Panc1 (cell line): Measurements from ENCODE around the gene NCAM2. TPM values are rescaled to one million over a fixed set of nuclear protein-coding genes. Genes with fewer than 3 reads are reported as not detected.

Source experiments
- ATAC-seq: fragments of 200-7000 bp; cut with Tn5 transposase; 2 replicates; pipeline ENCODE4 v1.9.1; 2020; ENCODE audit warnings: mild to moderate bottlenecking, moderate library complexity
- BruUV-seq: library from RNA; stranded (reverse); fragments of 400-500 nt; replicated peaks from 2 replicates; lab custom pipeline; 2021; lab: Mats Ljungman, UMichigan
- CTCF ChIA-PET: fragments of 300-600 bp; sonication (Branson Sonifier 250); formaldehyde crosslinking; loops from one replicate; lab custom pipeline; 2022; ENCODE audit warnings: antibody characterized with exemption; lab: Charles Lee
- POLR2A ChIA-PET: fragments of 300-600 bp; sonication (Branson Sonifier 250); formaldehyde crosslinking; loops from one replicate; lab custom pipeline; 2022; ENCODE audit warnings: antibody characterized with exemption; lab: Charles Lee
- DNase-seq: peaks from one replicate; pipeline ENCODE4 v3.0.0-alpha.2; 2010; ENCODE audit warnings: low read depth, low spot score
- H3K27ac ChIP-seq: 2 replicates; pipeline ENCODE4 v1.5.1; 2011; ENCODE audit warnings: mild to moderate bottlenecking, low read length, inconsistent platforms
- H3K27me3 ChIP-seq: fragments of 200-500 bp; sonication (Bioruptor generic); 2 replicates; pipeline ENCODE4 v1.6.0; 2014; ENCODE audit warnings: low read length, inconsistent platforms; ENCODE audit not compliant: control insufficient read depth, insufficient read depth
- H3K36me3 ChIP-seq: fragments of 200-500 bp; sonication (Bioruptor generic); 2 replicates; pipeline ENCODE4 v1.5.1; 2014; ENCODE audit warnings: inconsistent platforms, mild to moderate bottlenecking, low read length, moderate library complexity; ENCODE audit not compliant: control insufficient read depth, insufficient read depth
- H3K4me1 ChIP-seq: 2 replicates; pipeline ENCODE4 v1.5.1; 2011; ENCODE audit warnings: inconsistent platforms, mild to moderate bottlenecking, low read length, moderate library complexity; ENCODE audit not compliant: control insufficient read depth, insufficient read depth
- H3K4me3 ChIP-seq, 2 experiments: 2 replicates each; pipeline ENCODE4 v1.5.1; 2011 to 2012; ENCODE audit warnings: low read depth in 2 of 2, low read length in 2 of 2, mild to moderate bottlenecking in 2 of 2, inconsistent platforms in 1 of 2, moderate library complexity in 1 of 2
- H3K9me3 ChIP-seq: fragments of 200-500 bp; sonication (Bioruptor generic); 2 replicates; pipeline ENCODE4 v1.5.1; 2014; ENCODE audit warnings: low read depth, mild to moderate bottlenecking, inconsistent platforms, low read length, moderate library complexity; ENCODE audit not compliant: control insufficient read depth, insufficient read depth
- POLR2AphosphoS5 ChIP-seq: IDR thresholded peaks from 2 replicates; pipeline ENCODE4 v1.6.1; 2012; ENCODE audit warnings: mild to moderate bottlenecking, low read depth, low read length, moderate library complexity
- SIN3A ChIP-seq: IDR thresholded peaks from 2 replicates; pipeline ENCODE4 v1.6.1; 2012; ENCODE audit warnings: low read depth, mild to moderate bottlenecking, low read length, moderate library complexity, borderline replicate concordance; ENCODE audit not compliant: insufficient read depth
- TCF7L2 ChIP-seq: IDR thresholded peaks from 2 replicates; pipeline ENCODE4 v1.6.1; 2011; ENCODE audit warnings: mild to moderate bottlenecking, low read depth, low read length, inconsistent platforms
- in situ Hi-C: cut with HindIII; loops from 2 replicates; pipeline ENCODE4 v1.10.0; 2016; ENCODE audit warnings: low sequenced_read_pairs, low pct_unique_long_range_greater_than_20kb
- intact Hi-C: fragments of 100-400 bp; cut with micrococcal nuclease; formaldehyde crosslinking; loops from one replicate; pipeline ENCODE4 v1.10.0; 2022; ENCODE audit not compliant: unreplicated experiment
- total RNA-seq: library from RNA; stranded (reverse); gene quantifications from one replicate; pipeline ENCODE4 v1.2.1, GENCODE V29; 2021; ENCODE audit not compliant: unreplicated experiment
- TF ChIP-seq, protein P1 (sequence below), 2 experiments: IDR thresholded peaks; 2 replicates each; pipeline ENCODE4 v1.6.1; 2011 to 2012; ENCODE audit warnings: low read depth in 2 of 2, control low read depth in 1 of 2, low read length in 1 of 2, mild to moderate bottlenecking in 1 of 2, moderate library complexity in 1 of 2; ENCODE audit not compliant: insufficient read depth in 1 of 2
- TF ChIP-seq, protein P2 (sequence below): fragments of 450-650 bp; IDR thresholded peaks from 2 replicates; pipeline ENCODE4 v1.5.1; 2017; ENCODE audit warnings: mild to moderate bottlenecking

Gene NCAM2
- total RNA-seq, 1 experiment from 2014 or later, result 2.2 TPM

DNA sequence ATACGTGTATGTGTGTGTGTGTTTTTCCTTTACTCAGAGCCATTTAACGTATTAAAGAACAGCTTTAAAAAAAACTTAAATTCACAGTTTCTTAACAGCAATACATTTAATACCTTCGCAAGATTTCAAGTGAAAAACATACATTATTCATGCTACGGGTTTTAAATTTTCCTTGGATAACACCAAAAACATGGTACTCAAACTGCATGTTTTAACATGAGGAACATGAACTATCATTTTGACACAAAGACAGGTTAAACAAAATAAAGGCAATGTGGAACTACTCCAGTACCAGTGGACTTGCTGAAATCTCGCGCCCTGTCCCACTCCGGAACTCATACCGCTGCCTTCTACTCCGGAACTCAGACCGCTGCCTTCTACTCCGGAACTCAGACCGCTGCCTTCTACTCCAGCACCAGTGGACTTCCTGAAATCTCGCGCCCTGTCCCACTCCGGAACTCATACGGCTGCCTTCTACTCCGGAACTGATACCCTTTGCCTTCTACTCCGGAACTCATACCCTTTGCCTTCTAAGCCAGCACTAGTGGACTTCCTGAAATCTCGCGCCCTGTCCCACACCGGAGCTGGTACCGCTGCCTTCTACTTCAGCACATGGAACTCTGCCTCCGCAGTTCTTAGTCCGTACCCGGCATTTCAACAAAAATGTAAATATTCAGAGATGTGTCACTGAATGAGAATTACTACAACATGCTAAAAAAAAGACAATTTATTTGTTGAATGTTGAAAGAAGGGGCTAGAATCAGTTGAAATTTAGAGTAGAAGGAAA, 148.6 kb downstream of the NCAM2 start:
- ATAC-seq (no peak), DNase-seq (no peak)
- Histone ChIP-seq H3K4me1 (no peaks in the 10 kb centered on the region), H3K36me3 (no peaks in the 10 kb centered on the region), H3K27ac (no peak overlapping the region), H3K27me3 (no peaks in the 10 kb centered on the region), H3K4me3 (no peak overlapping the region), H3K9me3 (no peaks in the 10 kb centered on the region)
- ChIA-PET CTCF (no interaction called here), POLR2A (no interaction called here)
- intact Hi-C loops, result no loop called here
- BruUV-seq, result no TSS peak
- TF ChIP-seq SIN3A (no peak), TCF7L2 (no peak), POLR2AphosphoS5 (no peak)
- TF ChIP-seq, protein P1, sequence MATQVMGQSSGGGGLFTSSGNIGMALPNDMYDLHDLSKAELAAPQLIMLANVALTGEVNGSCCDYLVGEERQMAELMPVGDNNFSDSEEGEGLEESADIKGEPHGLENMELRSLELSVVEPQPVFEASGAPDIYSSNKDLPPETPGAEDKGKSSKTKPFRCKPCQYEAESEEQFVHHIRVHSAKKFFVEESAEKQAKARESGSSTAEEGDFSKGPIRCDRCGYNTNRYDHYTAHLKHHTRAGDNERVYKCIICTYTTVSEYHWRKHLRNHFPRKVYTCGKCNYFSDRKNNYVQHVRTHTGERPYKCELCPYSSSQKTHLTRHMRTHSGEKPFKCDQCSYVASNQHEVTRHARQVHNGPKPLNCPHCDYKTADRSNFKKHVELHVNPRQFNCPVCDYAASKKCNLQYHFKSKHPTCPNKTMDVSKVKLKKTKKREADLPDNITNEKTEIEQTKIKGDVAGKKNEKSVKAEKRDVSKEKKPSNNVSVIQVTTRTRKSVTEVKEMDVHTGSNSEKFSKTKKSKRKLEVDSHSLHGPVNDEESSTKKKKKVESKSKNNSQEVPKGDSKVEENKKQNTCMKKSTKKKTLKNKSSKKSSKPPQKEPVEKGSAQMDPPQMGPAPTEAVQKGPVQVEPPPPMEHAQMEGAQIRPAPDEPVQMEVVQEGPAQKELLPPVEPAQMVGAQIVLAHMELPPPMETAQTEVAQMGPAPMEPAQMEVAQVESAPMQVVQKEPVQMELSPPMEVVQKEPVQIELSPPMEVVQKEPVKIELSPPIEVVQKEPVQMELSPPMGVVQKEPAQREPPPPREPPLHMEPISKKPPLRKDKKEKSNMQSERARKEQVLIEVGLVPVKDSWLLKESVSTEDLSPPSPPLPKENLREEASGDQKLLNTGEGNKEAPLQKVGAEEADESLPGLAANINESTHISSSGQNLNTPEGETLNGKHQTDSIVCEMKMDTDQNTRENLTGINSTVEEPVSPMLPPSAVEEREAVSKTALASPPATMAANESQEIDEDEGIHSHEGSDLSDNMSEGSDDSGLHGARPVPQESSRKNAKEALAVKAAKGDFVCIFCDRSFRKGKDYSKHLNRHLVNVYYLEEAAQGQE (IDR thresholded peaks at IDR 0.05; ENCODE audit: insufficient read depth in 1 of 2, low read depth in 2 of 2, low read length in 1 of 2), result no peak
- TF ChIP-seq, protein P2, sequence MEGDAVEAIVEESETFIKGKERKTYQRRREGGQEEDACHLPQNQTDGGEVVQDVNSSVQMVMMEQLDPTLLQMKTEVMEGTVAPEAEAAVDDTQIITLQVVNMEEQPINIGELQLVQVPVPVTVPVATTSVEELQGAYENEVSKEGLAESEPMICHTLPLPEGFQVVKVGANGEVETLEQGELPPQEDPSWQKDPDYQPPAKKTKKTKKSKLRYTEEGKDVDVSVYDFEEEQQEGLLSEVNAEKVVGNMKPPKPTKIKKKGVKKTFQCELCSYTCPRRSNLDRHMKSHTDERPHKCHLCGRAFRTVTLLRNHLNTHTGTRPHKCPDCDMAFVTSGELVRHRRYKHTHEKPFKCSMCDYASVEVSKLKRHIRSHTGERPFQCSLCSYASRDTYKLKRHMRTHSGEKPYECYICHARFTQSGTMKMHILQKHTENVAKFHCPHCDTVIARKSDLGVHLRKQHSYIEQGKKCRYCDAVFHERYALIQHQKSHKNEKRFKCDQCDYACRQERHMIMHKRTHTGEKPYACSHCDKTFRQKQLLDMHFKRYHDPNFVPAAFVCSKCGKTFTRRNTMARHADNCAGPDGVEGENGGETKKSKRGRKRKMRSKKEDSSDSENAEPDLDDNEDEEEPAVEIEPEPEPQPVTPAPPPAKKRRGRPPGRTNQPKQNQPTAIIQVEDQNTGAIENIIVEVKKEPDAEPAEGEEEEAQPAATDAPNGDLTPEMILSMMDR, result no peak
- in situ Hi-C loops, result no loop called here

DNA sequence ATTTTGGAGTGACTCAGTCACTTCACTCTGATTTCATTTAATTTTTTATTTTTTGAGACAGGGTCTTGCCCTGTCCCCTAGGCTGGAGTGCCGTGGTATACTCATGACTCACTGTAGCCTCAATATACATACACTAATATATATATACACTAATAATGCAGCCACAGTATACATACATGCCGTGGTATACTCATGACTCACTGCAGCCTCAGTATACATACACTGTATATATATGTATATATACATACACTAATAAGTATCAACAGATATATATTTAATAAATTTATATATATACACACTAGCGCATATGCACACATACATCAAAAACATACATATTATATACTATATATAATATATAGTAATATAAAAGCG, 149.2 kb downstream of the NCAM2 start:
- Histone ChIP-seq H3K4me1 (no peaks in the 10 kb centered on the region), H3K4me3 (no peak overlapping the region), H3K36me3 (no peaks in the 10 kb centered on the region), H3K27me3 (no peaks in the 10 kb centered on the region), H3K9me3 (no peaks in the 10 kb centered on the region), H3K27ac (no peak overlapping the region)
- in situ Hi-C loops, result no loop called here
- CTCF ChIA-PET, result no interaction called here
- no peak for DNase-seq
- intact Hi-C loops, result no loop called here
- POLR2A ChIA-PET, result no interaction called here
- ATAC-seq, result no peak
- TF ChIP-seq SIN3A, result no peak
- no peak for TF ChIP-seq TCF7L2
- TF ChIP-seq, protein P2, result no peak
- TF ChIP-seq, protein P1 (IDR thresholded peaks at IDR 0.05; ENCODE audit: insufficient read depth in 1 of 2, low read depth in 2 of 2, low read length in 1 of 2), result no peak
- no peak for TF ChIP-seq POLR2AphosphoS5
- BruUV-seq, result no TSS peak
